HEK293T (cell line): ENCODE measurements around the gene DNAH17.

Experiments used
- CTCF ChIA-PET: fragments of 350-600 bp; formaldehyde crosslinking; extraction: SDS; loops from one replicate; lab custom pipeline; 2021; ENCODE audit warnings: antibody characterized with exemption, inconsistent platforms; lab: Yijun Ruan, JAX
- POLR2A ChIA-PET: fragments of 350-600 bp; formaldehyde crosslinking; extraction: SDS; loops from one replicate; lab custom pipeline; 2020; ENCODE audit warnings: antibody characterized with exemption, inconsistent platforms; lab: Yijun Ruan, JAX
- DNase-seq: peaks from one replicate; pipeline ENCODE4 v3.0.0; 2012; ENCODE audit warnings: mixed read lengths; ENCODE audit errors: extremely low spot score
- ARNT ChIP-seq: fragments of 450-650 bp; IDR thresholded peaks from 2 replicates; pipeline ENCODE4 v1.6.1; 2017; ENCODE audit warnings: mild to moderate bottlenecking
- BHLHE40 ChIP-seq: fragments of 450-650 bp; IDR thresholded peaks from 2 replicates; pipeline ENCODE4 v1.6.1; 2016; ENCODE audit warnings: mild to moderate bottlenecking, moderate library complexity, borderline replicate concordance
- CTBP1 ChIP-seq: fragments of 450-650 bp; IDR thresholded peaks from 2 replicates; pipeline ENCODE4 v1.6.1; 2016; ENCODE audit warnings: borderline replicate concordance
- ELF4 ChIP-seq: fragments of 450-650 bp; IDR thresholded peaks from 2 replicates; pipeline ENCODE4 v1.6.1; 2017; ENCODE audit warnings: antibody characterized with exemption
- FOXA1 ChIP-seq: fragments of 450-650 bp; IDR thresholded peaks from 2 replicates; pipeline ENCODE4 v1.6.1; 2016; ENCODE audit warnings: mild to moderate bottlenecking
- FOXK2 ChIP-seq: fragments of 450-650 bp; IDR thresholded peaks from 2 replicates; pipeline ENCODE4 v1.6.1; 2016; ENCODE audit warnings: mild to moderate bottlenecking
- FOXM1 ChIP-seq: fragments of 450-650 bp; IDR thresholded peaks from 2 replicates; pipeline ENCODE4 v1.6.1; 2017; ENCODE audit warnings: mild to moderate bottlenecking, borderline replicate concordance
- HDGF ChIP-seq: fragments of 450-650 bp; IDR thresholded peaks from 2 replicates; pipeline ENCODE4 v1.6.1; 2017; ENCODE audit warnings: antibody characterized with exemption, borderline replicate concordance
- L3MBTL2 ChIP-seq: fragments of 450-650 bp; conservative IDR thresholded peaks from 2 replicates; pipeline ENCODE4 v1.6.1; 2016; ENCODE audit warnings: mild to moderate bottlenecking
- LEF1 ChIP-seq: fragments of 450-650 bp; IDR thresholded peaks from 2 replicates; pipeline ENCODE4 v1.6.1; 2017; ENCODE audit warnings: mild to moderate bottlenecking, borderline replicate concordance
- NFRKB ChIP-seq: fragments of 450-650 bp; IDR thresholded peaks from 2 replicates; pipeline ENCODE4 v1.6.1; 2016; ENCODE audit warnings: mild to moderate bottlenecking, moderate library complexity
- PKNOX1 ChIP-seq: fragments of 450-650 bp; IDR thresholded peaks from 2 replicates; pipeline ENCODE4 v1.6.1; 2016
- SP1 ChIP-seq: fragments of 450-650 bp; IDR thresholded peaks from 2 replicates; pipeline ENCODE4 v1.6.1; 2017
- SUZ12 ChIP-seq: fragments of 450-650 bp; IDR thresholded peaks from 2 replicates; pipeline ENCODE4 v1.6.1; 2016; ENCODE audit warnings: mild to moderate bottlenecking
- TARDBP ChIP-seq: fragments of 450-650 bp; IDR thresholded peaks from 2 replicates; pipeline ENCODE4 v1.6.1; 2016
- ZNF384 ChIP-seq: fragments of 450-650 bp; IDR thresholded peaks from 2 replicates; pipeline ENCODE4 v1.6.1; 2016

The DNAH17 gene

DNA sequence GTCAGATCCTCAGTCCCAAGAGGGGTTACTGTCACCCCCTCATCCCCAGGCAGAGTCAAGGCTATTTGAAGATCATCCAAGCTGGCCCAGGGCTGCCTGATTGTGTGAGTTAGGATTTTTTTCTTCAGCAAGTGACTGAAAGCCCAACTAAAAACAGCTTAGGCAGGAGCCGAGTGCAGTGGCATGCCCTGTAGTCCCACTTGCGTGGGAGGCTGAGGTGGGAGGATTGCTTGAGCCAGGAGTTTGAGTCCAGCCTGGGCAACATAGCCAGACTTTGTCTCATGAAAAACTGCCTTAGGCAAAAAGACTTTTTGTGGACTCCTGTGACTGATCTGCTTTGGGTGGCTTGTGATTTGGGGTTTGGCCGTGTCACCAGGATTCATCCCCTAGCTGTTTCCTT, 178.8 kb downstream of the DNAH17 start:
- POLR2A ChIA-PET = no interaction called here
- TF ChIP-seq FOXK2 (no peak), CTBP1 (no peak), L3MBTL2 (no peak), ZNF384 (no peak), HDGF (no peak), NFRKB (no peak), ARNT (no peak), SUZ12 (no peak), FOXA1 (no peak), TARDBP (no peak), BHLHE40 (no peak), FOXM1 (no peak), LEF1 (no peak), PKNOX1 (no peak)
- CTCF ChIA-PET = no interaction called here

GRCh38 chr17:78397681-78398101, 179.5 kb downstream of the DNAH17 start:
- DNase-seq = no peak
- no peak for TF ChIP-seq FOXK2
- no peak for TF ChIP-seq PKNOX1
- no peak for TF ChIP-seq ARNT
- no peak for TF ChIP-seq LEF1
- no peak for TF ChIP-seq SUZ12
- TF ChIP-seq NFRKB = no peak
- POLR2A ChIA-PET = no interaction called here
- CTCF ChIA-PET = no interaction called here

More for the DNA sequence above, 178.8 kb downstream of the DNAH17 start:
- DNase-seq = no peak

DNA sequence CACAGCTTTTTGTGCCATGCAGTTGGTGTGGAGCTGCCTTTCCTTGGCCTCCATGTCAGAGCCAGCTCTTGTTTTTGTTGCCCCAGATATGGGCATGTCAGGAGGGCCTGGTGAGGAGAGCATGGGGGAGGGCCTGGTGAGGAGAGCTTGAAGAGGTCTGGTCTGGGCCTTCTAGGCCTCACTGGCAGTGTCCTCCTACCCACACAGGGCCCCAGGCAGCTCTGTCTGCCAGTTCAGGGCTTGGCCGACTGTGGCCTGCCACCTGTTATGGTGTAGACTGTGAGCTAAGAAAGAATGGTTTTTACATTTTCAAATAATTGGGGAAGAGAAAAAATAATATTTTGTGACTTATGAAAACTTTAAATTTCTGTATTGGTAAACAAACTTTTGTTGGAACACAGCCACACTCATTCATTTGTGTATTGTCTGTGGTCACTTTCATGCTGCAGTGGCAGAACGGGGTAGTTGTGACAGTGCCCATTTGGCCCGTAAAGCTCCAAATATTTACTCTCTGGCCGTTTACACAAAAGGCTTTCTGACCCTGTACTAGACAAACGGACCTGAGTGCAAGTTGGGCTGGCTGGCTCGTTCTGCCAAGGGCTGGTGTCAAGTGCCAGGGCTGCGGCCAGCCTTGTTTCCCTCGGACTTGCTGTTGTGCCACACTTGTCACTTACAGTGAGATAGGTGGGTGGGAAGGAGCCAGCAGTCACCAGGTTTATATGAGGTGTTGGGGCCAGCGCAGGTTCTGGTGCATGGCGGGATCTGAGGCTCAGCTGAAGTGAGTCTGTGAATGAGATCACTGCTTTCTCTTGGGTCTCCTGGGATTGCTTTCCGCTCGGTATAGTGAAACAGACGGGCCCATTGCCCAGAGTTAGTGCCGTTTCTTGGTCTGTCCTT, 180.5 kb downstream of the DNAH17 start:
- CTCF ChIA-PET = no interaction called here
- POLR2A ChIA-PET = no interaction called here
- no peak for DNase-seq
- TF ChIP-seq NFRKB = no peak
- no peak for TF ChIP-seq ARNT
- no peak for TF ChIP-seq FOXM1
- TF ChIP-seq ELF4 = no peak
- no peak for TF ChIP-seq ZNF384
- no peak for TF ChIP-seq PKNOX1
- TF ChIP-seq SUZ12 = no peak
- no peak for TF ChIP-seq L3MBTL2
- TF ChIP-seq FOXA1 = no peak
- no peak for TF ChIP-seq TARDBP
- TF ChIP-seq HDGF = no peak
- no peak for TF ChIP-seq BHLHE40
- no peak for TF ChIP-seq LEF1
- no peak for TF ChIP-seq CTBP1
- TF ChIP-seq SP1 = no peak

DNA sequence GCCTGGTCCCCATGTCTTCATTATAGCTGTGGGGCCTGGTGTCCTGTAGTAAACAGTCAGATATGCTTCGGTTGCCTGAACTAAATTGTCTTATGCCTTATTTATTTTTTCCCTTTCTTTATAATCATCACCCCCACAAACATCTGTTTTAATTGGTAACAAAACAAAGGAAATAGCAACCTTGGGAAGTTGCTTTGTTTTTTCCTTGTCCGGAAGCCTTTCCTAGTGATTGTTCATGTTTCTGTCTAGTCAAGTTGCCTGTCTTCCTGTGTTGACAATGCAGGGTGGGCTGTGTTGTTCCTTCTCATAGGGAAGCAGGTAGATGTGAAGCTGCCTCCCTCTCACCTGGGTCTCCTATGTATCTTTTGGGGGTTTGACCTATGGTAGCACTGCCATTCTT, 182.0 kb downstream of the DNAH17 start:
- ChIA-PET CTCF (no interaction called here), POLR2A (no interaction called here)
- TF ChIP-seq FOXM1 (no peak), ELF4 (no peak), ZNF384 (no peak), PKNOX1 (no peak), CTBP1 (no peak), BHLHE40 (no peak), TARDBP (no peak), ARNT (no peak), FOXA1 (no peak), FOXK2 (no peak), NFRKB (no peak), SP1 (no peak), LEF1 (no peak)
- no peak for DNase-seq

DNA sequence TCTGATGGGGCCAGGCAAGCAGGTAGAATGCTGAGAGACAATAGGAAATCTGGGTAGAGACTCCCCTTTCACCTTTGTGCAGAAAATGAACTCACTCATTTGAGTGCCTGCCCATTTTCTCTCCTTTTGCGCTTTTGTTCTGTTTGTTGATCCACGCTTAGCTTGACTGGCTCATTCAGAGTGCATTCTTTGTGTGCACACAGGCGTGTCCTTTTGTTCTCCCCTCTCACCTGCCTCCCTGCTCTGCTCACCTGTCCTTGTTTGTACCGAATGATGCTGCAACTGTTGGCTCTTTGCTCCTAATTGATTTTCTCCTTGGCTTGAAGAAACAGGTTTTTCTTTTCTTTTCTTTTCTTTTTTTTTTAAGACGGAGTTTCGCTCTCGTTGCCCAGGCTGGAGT, 183.0 kb downstream of the DNAH17 start:
- ChIA-PET CTCF (no interaction called here), POLR2A (no interaction called here)
- DNase-seq = no peak
- TF ChIP-seq SP1 (no peak), FOXM1 (no peak)

DNA sequence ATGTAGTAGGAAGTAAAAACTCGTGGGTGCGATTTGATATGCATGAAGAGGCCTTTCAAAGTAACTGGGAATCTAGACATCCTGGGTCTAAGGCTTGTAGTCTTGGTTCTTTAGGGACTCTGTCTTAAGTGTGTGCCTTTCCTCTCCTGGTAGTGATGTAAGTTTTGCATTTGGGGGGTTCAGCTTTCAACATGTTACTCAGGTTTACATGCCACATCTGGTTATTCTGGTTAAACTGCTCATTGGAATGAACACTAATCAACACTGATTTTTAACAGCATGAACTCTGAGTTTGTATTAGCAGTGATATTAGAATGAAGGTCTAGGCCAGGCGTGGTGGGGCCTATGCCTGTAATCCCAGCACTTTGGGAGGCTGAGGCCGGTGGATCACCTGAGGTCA, 183.6 kb downstream of the DNAH17 start:
- TF ChIP-seq FOXK2 (no peak), BHLHE40 (no peak)
- ChIA-PET CTCF (no interaction called here), POLR2A (no interaction called here)
- DNase-seq = no peak
